HL-60 (cell line): ENCODE data around the gene FOXP1.

Experiments used
- GABPA ChIP-seq: IDR thresholded peaks from 2 replicates; pipeline ENCODE4 v1.6.1; 2012; ENCODE audit warnings: low read depth
- POLR2AphosphoS5 ChIP-seq: IDR thresholded peaks from 2 replicates; pipeline ENCODE4 v1.6.1; 2012; ENCODE audit warnings: low read depth
- TF ChIP-seq, protein P1 (sequence below): IDR thresholded peaks from one replicate; pipeline ENCODE4 v1.5.1; 2011; ENCODE audit warnings: low read length, control low read depth, inconsistent platforms; ENCODE audit not compliant: insufficient read depth

DNA sequence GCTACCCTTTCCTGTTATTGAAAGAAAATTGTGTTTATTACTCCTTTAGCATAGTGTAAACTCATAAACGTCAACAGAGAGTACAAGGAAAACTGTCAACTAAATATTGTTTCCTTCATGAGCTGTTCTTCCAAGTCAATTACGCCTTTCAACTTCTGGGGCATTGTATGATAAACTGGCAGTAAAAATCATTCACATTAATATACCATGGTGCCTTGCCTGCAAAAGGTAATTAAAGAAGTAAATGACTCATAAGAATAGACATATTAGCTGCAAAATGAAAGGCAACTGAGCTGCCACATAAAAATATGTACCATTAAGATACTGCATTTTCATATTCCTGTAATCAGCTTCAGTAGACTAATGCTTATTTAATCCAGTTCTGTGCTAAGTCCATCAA is 447.3 kb downstream of the FOXP1 start:
- TF ChIP-seq, protein P1, sequence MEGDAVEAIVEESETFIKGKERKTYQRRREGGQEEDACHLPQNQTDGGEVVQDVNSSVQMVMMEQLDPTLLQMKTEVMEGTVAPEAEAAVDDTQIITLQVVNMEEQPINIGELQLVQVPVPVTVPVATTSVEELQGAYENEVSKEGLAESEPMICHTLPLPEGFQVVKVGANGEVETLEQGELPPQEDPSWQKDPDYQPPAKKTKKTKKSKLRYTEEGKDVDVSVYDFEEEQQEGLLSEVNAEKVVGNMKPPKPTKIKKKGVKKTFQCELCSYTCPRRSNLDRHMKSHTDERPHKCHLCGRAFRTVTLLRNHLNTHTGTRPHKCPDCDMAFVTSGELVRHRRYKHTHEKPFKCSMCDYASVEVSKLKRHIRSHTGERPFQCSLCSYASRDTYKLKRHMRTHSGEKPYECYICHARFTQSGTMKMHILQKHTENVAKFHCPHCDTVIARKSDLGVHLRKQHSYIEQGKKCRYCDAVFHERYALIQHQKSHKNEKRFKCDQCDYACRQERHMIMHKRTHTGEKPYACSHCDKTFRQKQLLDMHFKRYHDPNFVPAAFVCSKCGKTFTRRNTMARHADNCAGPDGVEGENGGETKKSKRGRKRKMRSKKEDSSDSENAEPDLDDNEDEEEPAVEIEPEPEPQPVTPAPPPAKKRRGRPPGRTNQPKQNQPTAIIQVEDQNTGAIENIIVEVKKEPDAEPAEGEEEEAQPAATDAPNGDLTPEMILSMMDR, result no peak
- no peak for TF ChIP-seq GABPA
- no peak for TF ChIP-seq POLR2AphosphoS5
